GM23338 (cell line): ENCODE results near the gene EHD1. TPM values are rescaled to one million over a fixed set of nuclear protein-coding genes. Genes with fewer than 3 reads are reported as not detected.

ENCODE experiments used
- ATAC-seq: fragments of 200-7000 bp; cut with Tn5 transposase; 3 replicates; pipeline ENCODE4 v1.9.1; 2020
- DNase-seq: peaks from one replicate; pipeline ENCODE4 v3.0.0-alpha.2; 2015; ENCODE audit warnings: low spot score
- H2AFZ ChIP-seq: fragments of 200-600 bp; sonication (generic); 2 replicates; pipeline ENCODE4 v1.8.0; 2016; ENCODE audit warnings: antibody characterized with exemption, mild to moderate bottlenecking, moderate library complexity
- H3F3A ChIP-seq: fragments of 200-600 bp; sonication (generic); replicated peaks from 2 replicates; pipeline ENCODE4 v1.8.0; 2017; ENCODE audit warnings: antibody characterized with exemption, mixed run types, low read depth
- H3K27ac ChIP-seq: fragments of 200-600 bp; sonication (generic); 2 replicates; pipeline ENCODE4 v1.6.1; 2016; ENCODE audit warnings: low read depth
- H3K27me3 ChIP-seq: fragments of 200-600 bp; sonication (generic); 2 replicates; pipeline ENCODE4 v1.8.0; 2016; ENCODE audit warnings: mild to moderate bottlenecking, mixed run types, moderate library complexity; ENCODE audit not compliant: insufficient read depth
- H3K36me3 ChIP-seq: fragments of 200-600 bp; sonication (generic); 2 replicates; pipeline ENCODE4 v1.8.0; 2016; ENCODE audit warnings: mild to moderate bottlenecking; ENCODE audit not compliant: insufficient read depth
- H3K4me1 ChIP-seq: fragments of 200-600 bp; sonication (generic); 2 replicates; pipeline ENCODE4 v1.8.0; 2016; ENCODE audit warnings: mild to moderate bottlenecking, moderate library complexity; ENCODE audit not compliant: insufficient read depth
- H3K4me2 ChIP-seq: fragments of 200-600 bp; sonication (generic); 2 replicates; pipeline ENCODE4 v1.7.1; 2017; ENCODE audit warnings: mixed run types
- H3K4me3 ChIP-seq: fragments of 200-600 bp; sonication (generic); 2 replicates; pipeline ENCODE4 v1.6.1; 2016; ENCODE audit warnings: mixed run types
- H3K79me2 ChIP-seq: fragments of 200-600 bp; sonication (generic); replicated peaks from 2 replicates; pipeline ENCODE4 v1.8.0; 2017; ENCODE audit warnings: mild to moderate bottlenecking; ENCODE audit not compliant: insufficient read depth
- H3K9me2 ChIP-seq: fragments of 200-600 bp; sonication (generic); 2 replicates; pipeline ENCODE4 v1.8.0; 2017; ENCODE audit not compliant: insufficient read depth
- H4K20me1 ChIP-seq: fragments of 200-600 bp; sonication (generic); replicated peaks from 2 replicates; pipeline ENCODE4 v1.8.0; 2017; ENCODE audit warnings: mild to moderate bottlenecking; ENCODE audit not compliant: insufficient read depth
- H3K27ac Mint-ChIP-seq: 2 replicates; pipeline ENCODE4 v1.8.0; 2020; ENCODE audit warnings: inconsistent platforms, mild to moderate bottlenecking, moderate library complexity, mixed read lengths
- H3K27me3 Mint-ChIP-seq: 3 replicates; pipeline ENCODE4 v1.8.0; 2022; ENCODE audit warnings: low read depth, mild to moderate bottlenecking, moderate library complexity, mixed read lengths, inconsistent platforms; ENCODE audit not compliant: insufficient read depth, poor library complexity
- H3K36me3 Mint-ChIP-seq: 3 replicates; pipeline ENCODE4 v1.8.0; 2021; ENCODE audit warnings: low read depth, mild to moderate bottlenecking, inconsistent platforms, moderate library complexity, mixed read lengths
- H3K4me1 Mint-ChIP-seq: 3 replicates; pipeline ENCODE4 v1.8.0; 2020; ENCODE audit warnings: mild to moderate bottlenecking, inconsistent platforms, mixed read lengths
- H3K4me3 Mint-ChIP-seq: 3 replicates; pipeline ENCODE4 v1.8.0; 2021; ENCODE audit warnings: moderate library complexity, mild to moderate bottlenecking, inconsistent platforms, mixed read lengths
- H3K9me3 Mint-ChIP-seq: 3 replicates; pipeline ENCODE4 v1.8.0; 2020; ENCODE audit warnings: moderate library complexity, mild to moderate bottlenecking, inconsistent platforms, mixed read lengths
- CREB1 ChIP-seq: fragments of 250-450 bp; sonication (Bioruptor Pico); IDR thresholded peaks from 2 replicates; pipeline ENCODE4 v1.5.0; 2020; ENCODE audit warnings: low read depth, mild to moderate bottlenecking, moderate library complexity
- CTCF ChIP-seq, 2 experiments: fragments of 200-600 bp in 1 of 2; sonication (generic) in 1 of 2; conservative IDR thresholded peaks; 2 replicates each; pipeline versions ENCODE4 v1.5.1 to v1.6.1; 2016 to 2017; ENCODE audit warnings: antibody characterized with exemption in 2 of 2, low read depth in 2 of 2, mild to moderate bottlenecking in 2 of 2, moderate library complexity in 1 of 2
- ETS1 ChIP-seq: IDR thresholded peaks from 2 replicates; pipeline ENCODE4 v1.6.1; 2016; ENCODE audit warnings: antibody characterized with exemption
- EZH2 ChIP-seq: fragments of 200-600 bp; sonication (generic); IDR thresholded peaks from one replicate; pipeline ENCODE4 v1.8.0; 2017; ENCODE audit warnings: antibody characterized with exemption, mild to moderate bottlenecking, low read depth; ENCODE audit not compliant: unreplicated experiment
- EZH2phosphoT487 ChIP-seq: fragments of 200-600 bp; sonication (generic); IDR thresholded peaks from one replicate; pipeline ENCODE4 v1.8.1; 2018; ENCODE audit warnings: antibody characterized with exemption; ENCODE audit not compliant: unreplicated experiment
- JUNB ChIP-seq: IDR thresholded peaks from one replicate; pipeline ENCODE4 v1.6.1; 2016; ENCODE audit warnings: antibody characterized with exemption; ENCODE audit not compliant: unreplicated experiment
- NANOG ChIP-seq: IDR thresholded peaks from 2 replicates; pipeline ENCODE4 v1.6.1; 2016; ENCODE audit warnings: antibody characterized with exemption, borderline replicate concordance
- POLR2AphosphoS5 ChIP-seq: IDR thresholded peaks from 2 replicates; pipeline ENCODE4 v1.6.1; 2016; ENCODE audit warnings: antibody characterized with exemption, low read depth
- REST ChIP-seq: IDR thresholded peaks from one replicate; pipeline ENCODE4 v1.6.1; 2018; ENCODE audit warnings: antibody characterized with exemption; ENCODE audit not compliant: unreplicated experiment
- STAT1 ChIP-seq: IDR thresholded peaks from one replicate; pipeline ENCODE4 v1.6.1; 2016; ENCODE audit warnings: antibody characterized with exemption; ENCODE audit not compliant: unreplicated experiment
- ZNF114 ChIP-seq: fragments of 250-450 bp; sonication (Bioruptor Pico); IDR thresholded peaks from 2 replicates; pipeline ENCODE4 v1.5.0; 2020; ENCODE audit warnings: mild to moderate bottlenecking, moderate library complexity
- ZNF331 ChIP-seq: fragments of 250-450 bp; sonication (Bioruptor Pico); IDR thresholded peaks from 2 replicates; pipeline ENCODE4 v1.5.0; 2020; ENCODE audit warnings: low read depth, mild to moderate bottlenecking, moderate library complexity
- ZNF462 ChIP-seq: fragments of 250-450 bp; sonication (Bioruptor Pico); IDR thresholded peaks from 2 replicates; pipeline ENCODE4 v1.5.0; 2020; ENCODE audit warnings: mild to moderate bottlenecking, moderate library complexity
- polyA plus RNA-seq: library from polyadenylated mRNA; unstranded; fragments of >200 nt; fragmentation: Nextera tagmentation; extraction: Ambion mirVana; gene quantifications from 2 replicates; pipeline ENCODE4 v1.2.1, GENCODE V29; 2016
- total RNA-seq: library from RNA; depleted of rRNA; stranded (reverse); fragments of >200 nt; shearing (Covaris generic); gene quantifications from 2 replicates; pipeline ENCODE4 v1.2.3, GENCODE V29; 2014

EHD1 gene
- total and polyA plus RNA-seq, 2 experiments from 2014 or later, result 16.7 to 69.7 TPM

DNA sequence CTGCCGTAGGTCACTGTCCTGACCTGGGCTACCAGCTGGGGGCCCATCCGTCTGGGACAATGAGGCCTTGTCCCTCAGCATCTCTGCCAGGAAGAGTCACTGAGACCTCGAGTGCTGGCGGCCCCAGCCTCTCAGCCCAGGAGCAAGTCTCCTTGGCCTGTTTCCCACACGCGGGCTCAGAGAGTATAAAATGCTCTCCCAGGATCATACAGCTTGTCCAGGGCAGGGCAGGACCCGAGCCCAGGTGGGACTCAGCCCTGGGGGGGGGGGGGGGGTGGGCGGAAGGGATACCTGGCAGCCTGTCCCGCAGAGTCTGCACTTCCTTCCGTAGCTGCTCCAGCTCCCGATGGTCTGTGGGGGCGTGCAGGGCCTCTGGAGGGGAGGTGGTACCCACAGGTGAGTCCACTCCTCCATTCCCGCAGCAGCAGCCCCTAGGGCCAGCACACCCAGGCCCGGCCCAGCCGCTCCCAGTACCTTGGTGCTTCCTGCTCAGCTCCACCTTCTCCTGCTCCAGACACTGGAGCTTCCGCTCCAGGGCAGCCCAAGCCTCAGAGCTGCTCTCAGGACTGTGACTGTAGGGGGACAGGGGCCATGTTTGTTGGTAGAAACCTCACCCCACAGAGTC is 41.9 kb downstream of the EHD1 start:
- ATAC-seq (no peak), DNase-seq (no peak)
- Histone ChIP-seq H3F3A (no peaks in the 10 kb centered on the region), H4K20me1 (no peaks in the 10 kb centered on the region), H2AFZ (no peak overlapping the region), H3K4me1 (no peaks in the 10 kb centered on the region), H3K9me2 (no peaks in the 10 kb centered on the region), H3K79me2 (no peaks in the 10 kb centered on the region), H3K4me2 (no peak overlapping the region), H3K27me3 (no peaks in the 10 kb centered on the region), H3K36me3 (no peaks in the 10 kb centered on the region), H3K4me3 (no peak overlapping the region), H3K27ac (no peak overlapping the region)
- Mint-ChIP-seq H3K27me3 (peaks cover 2% of the 10 kb centered on the region), H3K4me3 (no peak overlapping the region), H3K27ac (no peak overlapping the region), H3K9me3 (no peaks in the 10 kb centered on the region), H3K4me1 (peaks cover under 1% of the 10 kb centered on the region; the same call in 1 of the 3 replicates), H3K36me3 (peaks cover 9% of the 10 kb centered on the region; the same call in 2 of the 3 replicates)
- no peak for TF ChIP-seq EZH2
- TF ChIP-seq JUNB, result no peak
- TF ChIP-seq ETS1, result no peak
- TF ChIP-seq EZH2phosphoT487, result no peak
- no peak for TF ChIP-seq REST
- TF ChIP-seq CTCF (conservative IDR thresholded peaks at IDR 0.05; ENCODE audit: low read depth in 2 of 2), result no peak
- TF ChIP-seq POLR2AphosphoS5, result no peak
- no peak for TF ChIP-seq STAT1
- TF ChIP-seq NANOG, result no peak
- no peak for TF ChIP-seq ZNF114
- TF ChIP-seq CREB1 (CRISPR knock-in tag), result no peak
- TF ChIP-seq ZNF462 (CRISPR knock-in tag), result no peak
- TF ChIP-seq ZNF331, result no peak
